Suprapubic skin (tissue), 4 donors: ENCODE measurements around the gene SYTL5.

Experiments used
- CTCF ChIP-seq, 2 donors: fragments of 200-600 bp in 1 of 2; fragments of 450-650 bp in 1 of 2; sonication (generic) in 1 of 2; IDR thresholded peaks; one replicate each; pipeline ENCODE4 v1.5.1; 2016 to 2019; ENCODE audit warnings: antibody characterized with exemption in 2 of 2, mild to moderate bottlenecking in 1 of 2, moderate library complexity in 1 of 2
- EP300 ChIP-seq: sonication (generic); formaldehyde crosslinking; IDR thresholded peaks from one replicate; pipeline ENCODE4 v1.6.1; 2017; ENCODE audit warnings: antibody characterized with exemption
- POLR2A ChIP-seq, 2 donors: fragments of 450-650 bp; IDR thresholded peaks; one replicate each; pipeline ENCODE4 v1.6.1; 2017; ENCODE audit warnings: antibody characterized with exemption in 2 of 2, mild to moderate bottlenecking in 2 of 2, moderate library complexity in 2 of 2
- POLR2AphosphoS5 ChIP-seq, 3 donors: sonication (generic); formaldehyde crosslinking; IDR thresholded peaks; one replicate each; pipeline ENCODE4 v1.6.1; 2017; ENCODE audit warnings: antibody characterized with exemption in 3 of 3

- TF ChIP-seq CTCF (IDR thresholded peaks at IDR 0.05) = no peak
- TF ChIP-seq POLR2A (IDR thresholded peaks at IDR 0.05) = no peak
- no peak for TF ChIP-seq POLR2AphosphoS5 (IDR thresholded peaks at IDR 0.05)
- no peak for TF ChIP-seq EP300
Measured at GRCh38 chrX:38048886-38049285, 42.5 kb downstream of the SYTL5 start.
